Mucosa of gallbladder (tissue), 1 donor: Measurements from ENCODE around the gene NAV2. TPM values are rescaled to one million over a fixed set of nuclear protein-coding genes. Genes with fewer than 3 reads are reported as not detected.

Experiments used
- DNase-seq: peaks from one replicate; pipeline ENCODE4 v3.0.0-alpha.2; 2020; ENCODE audit warnings: low spot score
- total RNA-seq: library from RNA; stranded (reverse); gene quantifications from one replicate; pipeline ENCODE4 v1.2.1, GENCODE V29; 2021
- donor health status: DM: no; HTN: no; CAD: no.

NAV2 gene
- total RNA-seq, 1 donor from 2014 or later: 5.3 TPM

DNA sequence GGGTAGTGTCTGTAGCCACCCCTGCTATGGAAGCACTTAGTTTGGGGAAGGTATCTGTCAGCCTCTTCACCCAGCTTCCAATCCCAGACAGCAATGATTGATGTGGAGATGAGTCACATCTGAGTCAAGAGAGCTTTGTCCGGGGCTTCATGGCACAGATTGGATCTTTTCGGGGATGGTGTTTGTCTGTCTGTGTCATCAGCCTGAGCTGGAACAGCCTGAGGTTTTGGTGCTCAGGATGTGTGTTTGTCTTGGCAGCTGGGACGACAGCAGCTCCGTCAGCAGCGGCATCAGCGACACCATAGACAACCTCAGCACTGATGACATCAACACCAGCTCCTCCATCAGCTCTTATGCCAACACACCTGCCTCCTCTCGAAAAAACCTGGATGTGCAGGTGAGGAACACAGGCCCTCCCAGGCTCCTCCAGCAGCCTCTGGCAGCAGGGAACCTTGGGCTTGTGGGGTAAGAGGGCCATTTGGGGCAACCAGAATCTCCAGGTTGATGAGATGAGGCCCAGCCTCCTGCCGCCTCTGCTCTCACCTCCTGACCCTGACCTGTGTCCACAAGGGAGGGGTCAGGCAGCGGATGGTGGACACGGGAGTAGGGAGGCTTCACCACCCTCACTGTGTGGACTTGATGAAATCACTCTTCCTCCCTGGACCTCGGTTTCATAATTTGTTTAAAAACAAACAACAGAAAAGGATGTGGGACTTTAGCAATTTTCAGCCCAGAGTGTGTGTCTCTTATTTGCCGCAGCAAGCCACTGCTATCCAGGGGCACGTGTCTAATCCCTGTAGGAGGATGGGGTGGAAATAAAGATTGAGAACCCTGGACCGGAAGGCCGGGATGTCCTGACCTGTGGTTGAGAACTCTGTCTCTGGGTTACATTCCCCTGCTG is 323.3 kb downstream of the NAV2 start:
- no peak for DNase-seq

DNA sequence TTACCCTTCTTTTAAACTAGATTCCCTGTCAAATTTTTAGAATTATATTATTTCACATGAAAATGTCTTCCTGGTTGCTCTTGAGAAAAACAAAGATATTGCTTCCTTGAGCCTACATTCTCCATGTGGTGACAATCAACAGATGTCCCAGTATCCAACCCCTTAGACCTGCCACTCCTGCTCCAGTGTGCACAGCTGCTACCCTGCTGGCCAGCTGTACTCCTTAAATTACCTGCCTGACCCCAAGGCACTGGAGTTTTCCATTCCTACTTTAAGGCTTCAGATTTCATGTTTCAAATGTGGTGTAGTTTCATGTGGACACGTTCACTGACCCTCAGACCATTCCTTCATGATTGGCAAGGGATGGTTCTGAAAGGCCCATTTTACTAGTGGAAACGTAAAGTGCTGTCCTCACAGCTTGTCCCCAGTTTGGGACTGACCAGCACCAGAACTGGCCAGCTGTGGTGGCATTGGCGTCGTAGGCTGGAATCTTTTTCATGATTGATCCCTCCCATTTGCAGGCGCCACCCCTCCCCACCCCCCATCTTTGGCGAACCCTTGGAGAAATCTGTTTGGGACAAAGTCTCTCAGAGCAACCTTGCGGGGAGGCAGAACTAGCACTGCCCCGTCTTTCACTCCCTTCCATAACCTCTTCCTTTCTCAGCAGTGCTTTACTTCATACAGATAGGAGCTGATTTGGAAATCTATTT is 324.1 kb downstream of the NAV2 start:
- no peak for DNase-seq

DNA sequence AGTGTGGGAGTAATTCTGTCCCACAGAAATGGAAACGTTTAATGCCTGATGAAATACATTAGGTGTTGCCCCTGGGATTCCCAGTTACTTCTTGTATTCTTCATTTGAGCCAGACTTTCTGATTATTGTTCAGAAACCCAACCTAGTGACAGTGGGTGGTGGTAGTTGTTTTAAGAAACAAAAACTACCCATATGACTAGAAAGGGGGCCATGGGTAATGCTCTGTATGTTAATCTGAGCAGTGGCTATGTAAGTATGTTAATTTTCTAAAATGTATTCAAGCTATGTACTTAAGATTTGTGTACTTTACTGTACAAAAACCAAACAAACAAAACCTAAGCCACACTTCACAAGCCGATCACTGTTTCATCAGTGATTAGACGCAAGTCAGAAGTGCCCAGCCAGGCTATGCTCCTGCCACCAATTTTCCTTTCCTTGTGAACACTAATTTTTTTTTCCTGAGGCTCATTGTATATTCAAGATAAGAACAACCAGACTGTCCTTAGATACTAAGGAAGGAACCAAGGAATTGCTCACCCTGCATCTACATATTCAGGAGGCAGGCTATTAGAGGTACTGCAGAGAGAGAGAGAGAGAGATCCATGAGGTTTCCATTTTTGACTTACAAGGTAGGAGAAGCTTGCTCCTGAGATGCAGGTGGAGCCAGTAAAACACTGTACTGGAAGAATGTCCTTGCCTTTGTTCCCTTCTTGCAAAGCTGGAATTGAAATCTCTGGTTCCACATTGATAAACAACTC is 324.9 kb downstream of the NAV2 start:
- no peak for DNase-seq

DNA sequence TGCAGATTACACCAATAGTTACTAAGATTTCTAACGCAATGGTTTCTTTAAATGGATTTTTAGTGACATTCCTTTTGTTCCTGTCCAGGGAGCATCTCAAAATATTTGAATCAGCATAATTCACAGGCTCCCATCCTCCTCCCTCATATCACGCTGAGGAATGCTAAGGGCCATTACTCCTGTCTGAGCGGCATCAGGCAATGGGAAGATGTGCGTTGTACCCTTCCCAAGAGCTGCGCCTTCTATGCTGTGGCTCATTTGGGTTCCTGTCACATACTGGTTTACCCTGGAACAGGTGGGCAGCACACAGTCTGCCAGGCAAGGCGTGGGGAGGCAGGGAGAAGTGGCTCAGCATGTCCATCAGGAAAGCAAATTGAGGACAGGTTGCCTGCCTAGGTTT is 325.8 kb downstream of the NAV2 start:
- no peak for DNase-seq

DNA sequence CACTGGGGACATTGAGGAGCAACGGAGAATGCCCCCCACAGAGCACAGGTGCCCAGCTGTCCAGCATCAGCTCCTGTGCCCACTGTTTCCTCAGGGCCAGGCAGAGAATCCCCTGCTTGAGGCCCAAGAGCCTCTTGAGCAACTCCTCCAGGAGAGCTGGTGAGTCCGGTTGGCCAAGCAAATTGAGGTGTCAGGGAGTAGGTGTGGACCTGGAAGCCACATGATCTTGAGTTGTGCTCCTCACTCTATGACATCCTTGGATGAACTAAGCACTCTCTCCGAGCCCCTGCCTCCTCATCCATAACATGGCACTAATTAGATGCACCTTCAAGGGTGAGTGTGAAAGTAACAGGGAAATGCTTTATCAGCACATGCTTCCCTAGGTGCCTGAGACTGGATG is 326.3 kb downstream of the NAV2 start:
- no peak for DNase-seq

DNA sequence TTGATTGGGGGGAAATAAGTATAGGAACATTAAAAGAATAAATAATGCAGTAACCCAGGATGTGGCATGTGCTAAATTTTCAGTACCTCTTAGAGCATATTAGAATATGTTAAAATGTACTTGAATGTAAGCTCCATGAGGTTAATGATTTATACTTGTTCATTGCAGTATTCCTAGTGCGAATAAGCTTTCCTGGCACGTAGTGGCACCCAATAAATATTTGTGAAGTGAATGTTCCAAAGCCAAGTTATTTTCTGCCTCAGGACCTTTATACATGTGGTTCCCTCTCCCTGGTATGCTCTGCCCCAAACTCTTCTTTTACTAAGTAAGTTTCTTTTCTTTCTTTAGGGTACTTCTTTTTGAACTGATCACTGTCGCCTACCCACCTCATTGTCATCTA is 328.9 kb downstream of the NAV2 start:
- no peak for DNase-seq

DNA sequence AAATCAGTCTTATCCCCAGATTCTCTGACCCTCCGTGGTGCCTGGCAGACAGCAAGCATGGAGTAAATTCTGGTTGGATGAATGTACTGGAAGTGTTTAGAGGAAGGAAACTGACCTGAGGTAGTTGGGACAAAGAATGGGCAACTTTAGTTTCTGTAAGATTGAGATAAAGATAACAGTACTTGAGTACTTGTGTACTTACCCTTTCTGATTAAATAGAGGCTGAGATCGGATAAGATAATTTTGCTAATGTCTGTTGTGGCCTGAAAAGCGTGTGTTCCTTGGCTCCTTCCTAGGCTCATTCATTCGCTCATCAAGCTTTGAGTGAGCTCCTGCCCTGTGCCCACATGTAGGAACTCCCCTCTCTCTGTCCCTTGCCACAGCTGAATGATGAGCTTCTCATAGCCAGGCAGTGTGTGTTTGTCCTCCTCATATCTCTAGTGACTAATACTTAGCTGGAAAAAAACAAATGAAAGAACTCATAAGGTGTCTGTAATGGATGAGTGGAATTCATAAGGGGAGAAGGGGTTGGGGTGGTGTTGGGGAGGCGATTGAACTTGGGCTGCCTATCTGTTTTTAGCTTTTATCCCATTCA is 329.5 kb downstream of the NAV2 start:
- no peak for DNase-seq

DNA sequence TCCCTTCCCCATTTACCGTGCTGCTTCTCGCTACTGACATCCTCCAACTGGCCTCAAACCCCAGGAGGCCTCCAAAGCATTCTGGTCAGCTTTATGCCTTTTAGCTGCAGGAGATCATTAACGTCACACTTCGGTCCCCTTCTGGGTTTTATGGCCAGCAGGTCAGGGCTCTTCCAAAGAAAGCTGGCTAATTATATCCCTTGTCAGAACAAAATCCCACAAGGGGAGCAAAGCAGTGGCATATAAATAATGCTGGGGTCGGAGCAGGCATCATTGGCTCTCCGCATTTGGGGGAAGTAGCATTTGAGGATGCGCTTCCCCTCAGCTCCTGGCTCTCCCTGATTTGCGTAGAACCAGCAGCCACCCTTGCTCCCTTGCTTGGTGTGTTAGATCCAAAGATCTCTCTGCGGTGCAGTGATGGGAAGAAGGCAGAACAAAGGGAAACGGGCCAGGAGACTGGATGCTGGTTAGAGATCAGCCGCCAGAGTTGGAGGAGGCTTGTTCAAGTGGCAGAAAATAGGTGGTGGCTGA is 330.2 kb downstream of the NAV2 start:
- DNase-seq: no peak

DNA sequence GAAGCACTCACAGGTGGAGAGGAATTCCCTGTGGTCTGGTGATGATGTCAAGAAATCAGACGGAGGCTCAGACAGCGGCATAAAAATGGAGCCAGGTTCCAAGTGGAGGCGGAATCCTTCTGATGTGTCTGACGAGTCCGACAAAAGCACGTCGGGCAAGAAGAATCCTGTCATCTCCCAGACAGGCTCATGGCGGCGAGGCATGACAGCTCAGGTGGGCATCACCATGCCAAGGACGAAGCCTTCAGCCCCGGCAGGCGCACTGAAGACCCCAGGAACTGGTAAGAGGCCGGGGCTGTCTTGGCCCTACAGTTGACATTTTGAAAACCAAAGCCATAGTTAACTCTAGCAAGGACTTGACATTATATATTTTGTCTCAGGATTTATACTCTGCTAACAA is 331.4 kb downstream of the NAV2 start:
- DNase-seq: no peak

DNA sequence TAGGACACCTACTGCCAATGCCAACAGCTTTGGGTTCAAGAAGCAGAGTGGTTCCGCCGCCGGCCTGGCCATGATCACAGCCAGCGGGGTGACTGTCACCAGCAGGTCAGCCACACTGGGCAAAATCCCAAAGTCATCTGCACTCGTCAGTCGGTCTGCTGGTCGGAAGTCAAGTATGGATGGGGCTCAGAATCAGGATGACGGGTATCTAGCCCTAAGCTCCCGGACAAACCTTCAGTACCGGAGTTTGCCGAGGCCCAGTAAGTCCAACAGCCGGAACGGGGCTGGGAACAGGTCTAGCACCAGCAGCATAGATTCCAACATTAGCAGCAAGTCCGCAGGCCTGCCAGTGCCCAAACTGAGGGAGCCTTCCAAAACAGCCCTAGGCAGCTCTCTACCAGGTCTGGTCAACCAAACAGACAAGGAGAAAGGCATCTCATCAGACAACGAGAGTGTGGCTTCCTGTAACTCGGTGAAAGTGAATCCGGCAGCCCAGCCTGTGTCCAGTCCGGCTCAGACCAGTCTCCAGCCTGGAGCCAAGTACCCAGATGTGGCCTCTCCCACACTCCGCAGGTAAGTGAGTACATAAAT is 332.6 kb downstream of the NAV2 start:
- DNase-seq: no peak

DNA sequence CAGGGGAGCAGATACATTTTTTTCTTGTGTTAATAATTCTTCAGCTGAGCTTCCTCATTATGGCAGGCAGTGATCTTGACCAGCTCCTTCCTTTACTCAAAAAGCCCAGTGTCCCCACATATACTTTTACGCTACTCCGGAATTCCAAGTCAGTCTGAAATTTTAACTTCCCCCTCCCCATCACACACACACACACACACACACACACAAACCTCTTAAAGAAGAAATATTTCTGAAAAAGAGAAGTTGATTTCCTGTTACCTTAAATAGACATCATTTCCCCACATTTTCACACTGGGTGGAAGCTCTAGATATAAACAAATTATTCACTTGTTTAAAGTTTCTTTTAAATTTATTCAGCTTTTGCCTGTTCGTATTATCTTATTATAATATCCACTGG is 333.8 kb downstream of the NAV2 start:
- no peak for DNase-seq

DNA sequence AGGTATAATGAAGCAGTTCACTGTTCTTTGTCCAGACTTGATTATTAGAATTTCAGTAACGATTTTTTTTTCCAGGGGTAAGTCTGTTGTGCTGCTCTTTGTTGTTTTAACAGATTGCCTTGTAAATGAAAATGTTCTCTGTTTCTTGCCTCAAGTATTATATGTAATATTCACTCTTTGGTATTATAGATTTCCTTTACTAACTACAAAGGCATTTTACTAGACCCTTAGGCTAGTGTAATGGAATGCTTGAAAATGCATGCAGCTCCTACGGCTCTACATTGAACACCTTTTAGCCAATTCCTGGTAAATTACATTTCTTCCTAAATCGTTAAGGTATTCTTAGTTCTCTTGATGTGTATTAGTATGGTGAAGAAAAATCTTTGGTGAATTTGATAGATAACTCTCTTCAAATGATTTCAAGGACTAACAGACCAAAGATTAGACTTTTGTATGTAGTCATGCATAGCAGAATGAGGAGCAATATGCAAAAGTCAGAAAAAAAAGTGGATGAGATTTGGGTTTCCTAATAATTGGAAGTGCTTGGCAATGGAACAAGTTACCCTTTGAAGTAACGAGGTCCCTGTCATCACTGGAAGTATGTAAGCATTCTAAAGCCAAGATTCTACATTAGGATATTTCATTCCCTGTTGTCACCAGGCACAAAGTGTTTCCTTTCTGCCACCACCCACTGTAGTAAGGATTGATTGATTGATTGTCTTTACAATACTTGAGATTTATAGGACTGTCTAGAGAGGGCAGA is 334.6 kb downstream of the NAV2 start:
- DNase-seq: no peak

DNA sequence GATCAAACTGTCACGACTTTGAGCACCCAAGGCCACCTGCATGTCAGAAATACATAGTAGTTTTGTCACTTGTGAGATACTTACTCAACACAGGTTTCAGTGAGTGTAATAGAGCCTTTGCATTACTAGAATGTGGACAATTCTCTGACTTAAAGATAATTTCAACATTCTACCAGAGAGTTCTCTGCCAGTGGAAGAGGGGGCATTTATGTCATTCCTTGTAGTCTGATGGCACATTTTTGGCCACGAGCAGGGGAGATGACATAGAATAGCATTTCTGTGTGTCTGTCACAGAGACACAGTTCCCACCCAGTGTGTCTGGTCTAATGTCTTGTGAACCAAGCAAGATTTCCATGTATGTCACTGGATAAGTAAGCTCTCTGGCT is 335.1 kb downstream of the NAV2 start:
- no peak for DNase-seq

DNA sequence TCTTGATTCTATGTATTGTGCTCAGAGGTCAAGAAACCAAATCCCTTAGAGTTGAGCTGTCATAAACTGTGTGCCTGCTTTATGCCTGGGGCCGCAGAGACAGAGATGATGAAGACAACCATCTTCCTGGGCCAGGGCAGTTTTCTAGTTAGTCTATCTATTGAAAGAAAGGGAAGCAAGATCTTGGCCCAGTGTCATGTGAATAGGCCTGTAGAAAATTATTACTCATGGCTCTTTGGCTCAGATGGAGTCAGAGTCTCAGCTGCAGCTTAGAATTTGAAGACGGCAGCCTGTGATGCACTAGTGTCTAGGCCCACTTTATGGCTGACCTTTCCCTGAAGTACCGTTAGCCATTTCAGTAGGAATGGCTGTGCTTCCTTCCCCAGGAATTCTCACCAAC is 335.6 kb downstream of the NAV2 start:
- no peak for DNase-seq

DNA sequence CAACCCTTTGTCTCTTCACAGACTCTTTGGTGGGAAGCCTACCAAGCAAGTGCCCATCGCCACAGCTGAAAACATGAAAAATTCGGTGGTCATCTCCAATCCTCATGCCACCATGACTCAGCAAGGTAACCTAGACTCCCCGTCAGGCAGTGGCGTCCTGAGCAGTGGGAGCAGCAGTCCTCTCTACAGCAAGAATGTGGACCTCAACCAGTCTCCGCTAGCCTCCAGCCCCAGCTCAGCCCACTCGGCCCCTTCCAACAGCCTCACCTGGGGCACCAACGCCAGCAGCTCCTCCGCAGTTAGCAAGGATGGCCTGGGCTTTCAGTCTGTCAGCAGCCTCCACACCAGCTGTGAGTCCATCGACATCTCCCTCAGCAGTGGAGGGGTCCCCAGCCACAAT is 336.1 kb downstream of the NAV2 start:
- DNase-seq: no peak

DNA sequence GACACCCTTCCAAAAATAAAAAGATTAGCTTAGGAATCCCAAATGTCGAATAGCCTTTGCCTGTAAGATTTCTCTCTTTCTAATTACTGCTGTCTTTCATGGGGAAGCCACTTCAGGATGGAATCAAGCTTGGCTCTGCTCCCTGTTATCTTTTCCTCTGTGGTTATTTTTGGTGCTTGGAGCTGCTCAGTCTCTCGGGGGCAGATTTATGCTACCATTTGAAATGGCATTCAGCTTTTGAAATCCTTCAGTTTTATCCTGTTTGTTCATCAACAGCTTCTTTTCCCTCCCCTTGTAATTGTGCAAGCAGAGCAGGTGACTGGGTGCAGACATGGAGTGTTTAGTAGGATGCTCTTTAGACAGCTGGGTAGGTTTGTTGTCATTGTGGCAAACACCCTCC is 336.6 kb downstream of the NAV2 start:
- no peak for DNase-seq

DNA sequence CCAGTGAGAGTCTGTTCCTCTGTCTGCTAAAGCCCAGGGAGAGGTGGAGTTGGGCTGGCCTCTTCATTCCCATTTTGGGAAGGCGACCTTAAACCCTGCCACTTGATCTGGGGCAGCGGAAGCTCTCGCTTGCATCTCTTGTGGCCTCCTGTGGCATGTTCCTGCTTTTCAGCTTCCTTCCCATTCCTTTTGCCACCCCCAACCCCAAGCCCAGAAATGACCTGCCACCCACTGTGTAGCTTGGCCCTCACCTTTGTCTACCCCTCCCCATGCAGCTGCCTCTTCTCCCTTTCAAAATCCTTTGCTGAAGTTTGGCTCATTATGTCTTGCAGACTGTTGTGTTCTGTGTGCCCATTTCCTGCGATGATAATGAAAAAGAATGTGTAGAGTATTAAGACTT is 337.4 kb downstream of the NAV2 start:
- DNase-seq: no peak

DNA sequence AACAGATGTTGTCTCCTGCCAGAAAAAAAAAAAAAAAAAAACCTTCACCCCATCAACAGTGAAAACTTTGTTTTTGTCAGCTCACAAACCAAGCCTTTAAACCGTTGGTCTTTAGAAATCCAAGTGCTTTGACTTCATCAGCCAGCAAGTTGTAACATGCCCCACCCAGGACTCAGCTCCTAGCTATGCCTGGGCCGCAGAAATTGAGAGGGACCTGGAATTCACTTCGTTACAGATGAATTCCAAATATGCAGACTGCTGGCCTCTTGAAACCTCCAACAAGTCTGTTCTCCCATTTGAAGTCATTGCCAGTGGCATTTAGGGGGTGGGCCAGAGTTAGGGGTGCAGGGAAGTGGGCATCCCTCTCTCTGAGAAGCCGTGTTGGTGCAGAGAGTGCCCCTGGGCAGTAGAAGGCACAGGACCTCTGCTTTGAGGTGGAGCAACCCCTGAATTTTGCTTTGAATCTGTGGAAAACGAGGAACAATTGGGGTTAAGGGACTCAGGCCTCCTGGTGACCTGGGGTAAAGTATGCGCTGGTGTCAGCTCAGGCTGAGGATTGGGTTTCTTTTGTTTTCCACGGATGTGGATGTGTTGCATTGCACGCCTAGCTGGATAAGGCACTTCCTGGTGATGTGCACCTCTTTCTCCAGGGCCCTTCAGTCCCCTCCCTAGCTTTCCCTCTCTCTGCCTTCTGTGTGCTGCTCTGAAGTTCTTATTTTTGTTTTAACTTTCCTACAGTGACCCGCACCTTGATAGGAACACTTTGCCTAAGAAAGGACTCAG is 338.1 kb downstream of the NAV2 start:
- no peak for DNase-seq

DNA sequence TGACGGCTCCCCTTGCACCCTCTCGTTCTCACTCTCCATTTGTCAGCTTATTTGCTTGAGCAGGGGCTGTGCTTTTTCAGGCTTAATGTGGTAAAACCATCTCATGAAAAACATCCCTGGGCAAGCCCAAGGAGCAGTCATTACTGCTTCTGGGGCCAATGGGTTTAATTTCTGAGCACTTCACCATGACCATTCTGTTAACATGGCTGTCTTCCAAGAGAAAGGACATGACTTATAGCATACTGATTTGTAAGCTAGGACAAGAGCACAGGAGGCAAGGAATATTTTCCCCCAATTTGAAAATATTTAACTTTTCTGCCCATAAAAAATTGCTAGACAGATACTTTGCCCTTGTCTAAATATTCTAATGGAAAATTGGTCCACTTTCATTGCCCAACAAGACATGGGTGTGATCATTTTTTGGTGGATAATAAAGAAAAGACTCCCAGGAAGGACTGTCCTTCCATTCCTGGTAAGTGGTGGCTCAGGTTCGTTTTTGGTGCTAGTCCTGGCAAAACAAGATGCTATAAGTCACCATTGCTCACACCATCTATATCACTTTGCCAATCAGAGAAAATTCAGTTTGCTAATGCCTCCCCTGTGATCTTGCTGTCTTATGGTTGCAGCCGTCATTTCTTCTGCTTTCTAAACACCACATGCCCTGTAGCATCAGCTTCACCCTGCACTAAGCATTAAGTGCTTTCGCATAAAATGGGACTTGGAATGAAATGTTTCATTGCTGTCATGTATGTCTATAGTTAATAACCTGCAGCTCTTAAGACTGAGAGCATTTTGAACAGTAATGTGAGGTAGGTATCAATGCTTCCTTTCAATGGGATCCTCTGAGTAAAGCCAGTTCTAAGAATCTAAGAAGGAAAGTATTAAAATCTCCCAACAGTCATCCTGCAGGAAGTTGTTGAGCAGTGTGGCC is 339.1 kb downstream of the NAV2 start:
- no peak for DNase-seq
